CD4-positive, alpha-beta T cell treated with Interleukin-4 for 4 hours (primary cell): ENCODE results near the gene HSPB3.
A peak's percentile ranks its signal among the peaks of the same experiment; 100 is the strongest.
"Not testable (repeated sequence)": the region's sequence is repeated elsewhere in the genome, so short reads cannot be mapped to it uniquely, and the experiment has no call there.

Experiments
- DNase-seq: peaks from one replicate; pipeline ENCODE4 v3.0.0-alpha.2; 2020

Gene HSPB3

GRCh38 chr5:54455413-54456157 is at the start of gene HSPB3:
Gene HSPB3 (plus strand): TSS chr5:54455699. CDS start chr5:54455790, 91 bp downstream.
- DNase-seq: no peak

- DNase-seq: no peak
Observed at GRCh38 chr5:54411176-54411575, 44.3 kb upstream of the HSPB3 start.

GRCh38 chr5:54412913-54413312 is 42.6 kb upstream of the HSPB3 start:
- no peak for DNase-seq

GRCh38 chr5:54415147-54415546 is 40.4 kb upstream of the HSPB3 start:
- no peak for DNase-seq

- DNase-seq: no peak
Observed at GRCh38 chr5:54415896-54416601, 39.5 kb upstream of the HSPB3 start.

- DNase-seq: peak; percentile 56
Observed at GRCh38 chr5:54419573-54420423, 35.7 kb upstream of the HSPB3 start.

- not testable (repeated sequence) for DNase-seq
Observed at GRCh38 chr5:54420511-54420910, 35.0 kb upstream of the HSPB3 start.

GRCh38 chr5:54421976-54422375 is 33.5 kb upstream of the HSPB3 start:
- DNase-seq: no peak

- no peak for DNase-seq
Observed at GRCh38 chr5:54425258-54425657, 30.2 kb upstream of the HSPB3 start.

GRCh38 chr5:54426209-54426608 is 29.3 kb upstream of the HSPB3 start:
- DNase-seq: no peak

GRCh38 chr5:54434650-54435049 is 20.8 kb upstream of the HSPB3 start:
- not testable (repeated sequence) for DNase-seq

- DNase-seq: no peak
Observed at GRCh38 chr5:54438620-54439389, 16.7 kb upstream of the HSPB3 start.

- no peak for DNase-seq
Observed at GRCh38 chr5:54440456-54440893, 15.0 kb upstream of the HSPB3 start.

GRCh38 chr5:54442271-54442670 is 13.2 kb upstream of the HSPB3 start:
- no peak for DNase-seq

- DNase-seq: peak; percentile 19
Observed at GRCh38 chr5:54443270-54443669, 12.2 kb upstream of the HSPB3 start.

GRCh38 chr5:54445691-54446378 is 9.7 kb upstream of the HSPB3 start:
- DNase-seq: no peak

GRCh38 chr5:54446379-54446732 is 9.1 kb upstream of the HSPB3 start:
- no peak for DNase-seq

- DNase-seq: no peak
Observed at GRCh38 chr5:54449923-54450322, 5.6 kb upstream of the HSPB3 start.

GRCh38 chr5:54450542-54450941 is 5.0 kb upstream of the HSPB3 start:
- DNase-seq: no peak

- DNase-seq: no peak
Observed at GRCh38 chr5:54453046-54453445, 2.5 kb upstream of the HSPB3 start.

GRCh38 chr5:54454602-54455001 is 897 bp upstream of the HSPB3 start:
- no peak for DNase-seq
